ENCODE results near the gene OR3A1.
"Not testable (repeated sequence)": the region's sequence is repeated elsewhere in the genome, so short reads cannot be mapped to it uniquely, and the experiment has no call there.

OR3A1 gene

GRCh38 chr17:3298260-3298659, at the start of gene OR3A1:
OR3A1 (minus strand) TSS chr17:3298360; CDS start chr17:3292582, 5,778 bp downstream.
- DNase-seq = no peak

- not testable (repeated sequence) for DNase-seq
These were observed 44.6 kb upstream of the OR3A1 start for GRCh38 chr17:3342782-3343181.

GRCh38 chr17:3335876-3336275, 37.7 kb upstream of the OR3A1 start:
- no peak for DNase-seq

GRCh38 chr17:3318336-3318735, 20.2 kb upstream of the OR3A1 start:
- DNase-seq = no peak

- DNase-seq = no peak
These were observed 18.7 kb upstream of the OR3A1 start for GRCh38 chr17:3316836-3317235.

GRCh38 chr17:3308603-3309002, 10.4 kb upstream of the OR3A1 start:
- no peak for DNase-seq

- DNase-seq = no peak
These were observed 2.5 kb downstream of the OR3A1 start for GRCh38 chr17:3295632-3296031.

- not testable (repeated sequence) for DNase-seq
These were observed 4.6 kb downstream of the OR3A1 start for GRCh38 chr17:3293548-3293947.

GRCh38 chr17:3282901-3283300, 15.3 kb downstream of the OR3A1 start:
- no peak for DNase-seq

- DNase-seq = no peak
These were observed 22.0 kb downstream of the OR3A1 start for GRCh38 chr17:3276126-3276525.

GRCh38 chr17:3271072-3271848, 26.9 kb downstream of the OR3A1 start:
- DNase-seq = no peak

GRCh38 chr17:3260600-3260999, 37.6 kb downstream of the OR3A1 start:
- no peak for DNase-seq

GRCh38 chr17:3260163-3260562, 38.0 kb downstream of the OR3A1 start:
- DNase-seq = no peak

GRCh38 chr17:3256575-3256974, 41.6 kb downstream of the OR3A1 start:
- DNase-seq = no peak

- not testable (repeated sequence) for DNase-seq
These were observed 49.1 kb downstream of the OR3A1 start for GRCh38 chr17:3249013-3249412.

GRCh38 chr17:3244841-3245240, 53.3 kb downstream of the OR3A1 start:
- not testable (repeated sequence) for DNase-seq

GRCh38 chr17:3241044-3241443, 57.1 kb downstream of the OR3A1 start:
- DNase-seq = not testable (repeated sequence)
